GM19372 (cell line): ENCODE results near the gene SUGP2.

ENCODE experiments used
- ATAC-seq: cut with Tn5 transposase; IDR thresholded peaks from one replicate; pipeline ENCODE4 v1.9.1; 2021; ENCODE audit warnings: mild to moderate bottlenecking, low read depth, moderate library complexity; ENCODE audit not compliant: unreplicated experiment

Gene SUGP2

DNA sequence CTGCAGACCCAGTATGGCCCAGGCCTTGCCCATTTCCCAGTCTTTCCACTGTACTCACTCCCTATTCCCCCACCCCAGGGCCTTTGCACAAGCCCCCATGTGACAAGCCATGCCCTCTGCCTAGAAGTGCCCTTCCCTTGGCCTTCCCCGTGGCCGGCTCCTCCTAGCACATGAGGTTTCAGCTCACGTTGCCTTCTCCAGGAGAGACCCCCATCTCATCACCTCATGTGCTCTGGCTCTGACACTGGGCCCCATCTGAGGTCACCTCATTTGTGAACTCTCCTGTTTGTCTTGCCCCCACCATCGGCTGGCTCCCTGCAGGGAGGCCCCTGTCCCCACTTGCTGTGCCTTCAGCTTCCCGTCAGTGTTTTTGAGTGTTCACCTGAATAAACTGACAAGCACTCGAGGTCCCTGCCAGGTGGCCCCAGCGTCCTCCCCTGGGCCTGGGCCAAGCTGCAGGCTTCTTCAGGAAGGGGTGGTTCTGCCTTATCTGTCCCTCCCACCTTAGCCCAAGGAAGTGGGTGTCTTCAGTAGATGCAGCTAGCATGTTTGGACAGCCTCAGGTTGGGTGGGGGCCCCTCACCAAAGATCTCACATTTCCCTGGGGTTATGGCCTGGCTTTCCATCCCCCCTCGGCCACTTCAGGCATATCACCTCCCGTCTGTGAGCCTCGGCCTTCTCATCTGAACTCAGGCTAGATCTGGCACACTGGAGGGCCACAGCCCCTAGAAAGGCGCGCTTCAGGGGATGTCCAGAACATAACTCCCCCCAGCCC lies 26.7 kb upstream of the SUGP2 start:
- no peak for ATAC-seq

DNA sequence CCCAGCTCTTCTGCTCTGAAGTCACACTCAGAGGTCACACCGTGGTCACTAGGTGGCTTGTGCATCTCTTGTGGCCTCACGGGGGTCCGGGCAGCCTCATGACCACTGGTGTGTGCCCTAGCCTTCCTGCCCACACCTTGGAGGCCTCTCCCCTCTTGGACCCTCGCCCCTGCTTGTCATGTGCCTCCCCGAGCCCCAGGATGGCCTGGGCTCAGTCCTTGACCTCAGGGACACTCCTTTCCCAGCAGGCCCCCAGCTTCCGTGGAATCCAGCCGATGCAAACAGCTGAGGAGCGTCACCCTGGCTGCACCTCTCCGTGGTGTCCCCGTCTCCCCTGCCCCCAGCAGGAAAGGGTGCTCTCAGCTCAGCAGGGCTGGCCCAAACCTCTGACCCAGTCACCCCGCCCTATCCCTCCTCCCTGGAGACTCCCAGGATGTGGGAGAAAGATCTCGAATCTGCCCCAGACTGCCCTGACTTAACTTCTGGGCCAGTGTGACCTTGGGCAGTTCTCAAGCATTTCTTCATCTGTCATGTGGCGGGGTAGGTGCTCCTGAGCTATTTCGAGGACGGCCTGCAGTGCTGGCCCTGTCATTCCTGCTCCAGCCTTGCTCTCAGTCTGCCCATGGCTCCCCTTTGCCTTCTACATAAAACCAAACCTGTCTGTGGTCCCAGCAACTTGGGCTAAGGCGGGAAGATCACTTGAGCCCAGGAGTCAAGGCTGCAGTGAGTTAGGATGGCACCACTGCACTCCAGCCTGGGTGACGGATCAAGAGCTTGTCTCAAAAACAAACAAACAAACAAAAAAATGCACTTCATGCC lies 25.9 kb upstream of the SUGP2 start:
- no peak for ATAC-seq

DNA sequence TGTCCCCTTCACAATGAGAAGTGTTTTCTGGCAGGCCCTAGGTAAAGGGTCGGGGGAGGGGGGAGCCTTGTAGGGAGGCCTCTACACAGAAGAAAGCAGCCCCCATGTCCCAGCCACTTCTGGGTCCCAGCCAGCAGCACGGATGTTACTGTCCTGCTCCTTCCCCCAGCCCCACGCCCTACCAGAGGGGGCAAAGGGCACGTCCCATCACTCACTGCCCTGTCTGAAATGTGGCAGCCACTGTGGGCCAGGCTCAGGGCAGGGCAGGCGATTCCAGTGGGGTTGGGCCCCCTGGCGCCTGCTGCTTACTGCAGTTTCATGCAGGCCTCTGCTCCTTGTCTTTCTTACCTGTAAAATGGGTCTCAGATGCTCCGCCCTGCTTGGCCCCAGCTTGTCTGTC lies 24.4 kb upstream of the SUGP2 start:
- ATAC-seq = no peak

DNA sequence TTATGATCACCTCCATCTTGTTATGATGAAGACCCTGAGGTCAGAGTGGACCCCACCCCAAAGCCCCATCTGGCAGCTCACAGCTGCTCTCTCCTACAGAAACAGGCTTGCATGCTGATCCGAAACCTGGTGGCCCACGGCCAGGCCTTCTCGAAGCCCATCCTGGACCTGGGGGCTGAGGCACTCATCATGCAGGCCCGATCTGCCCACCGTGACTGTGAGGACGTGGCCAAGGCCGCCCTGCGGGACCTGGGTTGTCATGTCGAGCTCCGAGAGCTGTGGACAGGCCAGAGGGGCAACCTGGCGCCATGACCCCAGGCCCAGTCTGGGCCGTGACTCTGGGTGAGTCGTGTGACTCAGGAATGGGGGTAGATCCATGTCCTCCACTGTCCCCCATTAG lies 24.0 kb upstream of the SUGP2 start:
- ATAC-seq = no peak

DNA sequence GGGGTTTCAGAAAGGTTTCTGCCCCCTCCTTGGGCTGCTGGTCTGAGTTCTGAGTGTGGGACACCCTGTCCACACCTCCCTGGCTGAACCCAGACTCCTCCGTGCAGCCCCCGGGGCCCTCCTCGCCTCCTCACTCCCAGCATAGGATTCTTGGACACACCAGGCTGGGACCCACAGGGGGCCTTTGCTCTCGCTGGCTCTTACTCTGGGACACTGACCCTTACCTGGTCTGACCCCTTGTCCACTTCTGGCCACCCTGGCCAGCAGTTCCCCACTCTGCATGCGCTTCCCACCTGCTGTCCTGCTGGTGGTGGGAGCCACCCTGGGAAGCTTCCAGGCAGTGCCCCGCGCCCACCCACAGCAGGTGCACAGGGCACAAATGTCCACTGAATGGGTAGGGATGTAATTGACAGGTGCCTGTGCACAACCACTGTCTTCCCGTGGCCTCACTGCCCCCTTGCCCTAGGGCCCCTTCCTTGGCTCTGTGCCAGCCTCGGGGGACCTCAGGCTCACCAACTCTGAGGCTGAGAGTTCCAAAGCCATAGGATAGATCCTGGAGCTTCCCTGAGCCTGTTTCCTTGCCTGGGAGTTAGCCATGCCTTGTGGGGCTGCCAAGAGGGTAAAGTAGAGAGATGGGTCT lies 23.4 kb upstream of the SUGP2 start:
- ATAC-seq = no peak

DNA sequence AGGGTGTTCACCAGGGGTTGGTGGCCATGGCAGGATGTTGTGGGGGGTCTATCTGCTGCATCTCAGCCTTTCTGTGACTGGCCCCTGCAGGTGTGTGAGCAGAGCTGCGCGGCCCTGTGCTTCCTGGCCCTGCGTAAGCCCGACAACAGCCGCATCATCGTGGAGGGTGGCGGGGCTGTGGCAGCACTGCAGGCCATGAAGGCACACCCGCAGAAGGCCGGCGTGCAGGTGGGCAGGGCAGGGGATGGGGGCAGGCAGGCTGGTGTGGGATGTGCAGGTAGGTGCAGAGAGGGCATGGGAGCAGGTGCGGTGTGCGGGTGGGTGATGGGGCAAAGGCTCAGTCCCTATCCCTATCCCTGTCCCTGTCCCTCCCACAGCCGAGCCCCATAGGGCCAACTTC lies 22.4 kb upstream of the SUGP2 start:
- ATAC-seq = no peak

DNA sequence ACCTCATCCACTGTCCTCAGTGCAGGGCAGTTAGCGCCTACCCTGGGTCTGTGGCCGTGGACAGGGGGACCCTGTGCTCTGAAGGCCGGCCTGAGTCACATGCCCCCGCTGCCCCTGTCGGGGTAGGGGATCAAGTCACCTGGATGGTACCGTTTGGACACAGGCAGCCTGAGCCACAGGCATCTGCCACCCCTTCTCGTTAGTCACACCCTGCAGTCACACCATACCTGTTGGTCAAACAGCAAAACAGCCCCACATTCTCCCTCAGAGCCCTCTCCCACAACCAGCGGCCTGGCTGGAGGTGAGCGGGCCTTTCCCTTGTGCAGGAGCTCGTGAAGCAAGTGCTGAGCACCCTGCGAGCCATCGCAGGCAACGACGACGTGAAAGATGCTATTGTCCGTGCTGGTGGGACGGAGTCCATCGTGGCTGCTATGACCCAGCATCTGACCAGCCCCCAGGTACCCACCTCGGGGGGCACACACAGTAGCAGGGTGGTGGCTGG lies 21.7 kb upstream of the SUGP2 start:
- no peak for ATAC-seq

DNA sequence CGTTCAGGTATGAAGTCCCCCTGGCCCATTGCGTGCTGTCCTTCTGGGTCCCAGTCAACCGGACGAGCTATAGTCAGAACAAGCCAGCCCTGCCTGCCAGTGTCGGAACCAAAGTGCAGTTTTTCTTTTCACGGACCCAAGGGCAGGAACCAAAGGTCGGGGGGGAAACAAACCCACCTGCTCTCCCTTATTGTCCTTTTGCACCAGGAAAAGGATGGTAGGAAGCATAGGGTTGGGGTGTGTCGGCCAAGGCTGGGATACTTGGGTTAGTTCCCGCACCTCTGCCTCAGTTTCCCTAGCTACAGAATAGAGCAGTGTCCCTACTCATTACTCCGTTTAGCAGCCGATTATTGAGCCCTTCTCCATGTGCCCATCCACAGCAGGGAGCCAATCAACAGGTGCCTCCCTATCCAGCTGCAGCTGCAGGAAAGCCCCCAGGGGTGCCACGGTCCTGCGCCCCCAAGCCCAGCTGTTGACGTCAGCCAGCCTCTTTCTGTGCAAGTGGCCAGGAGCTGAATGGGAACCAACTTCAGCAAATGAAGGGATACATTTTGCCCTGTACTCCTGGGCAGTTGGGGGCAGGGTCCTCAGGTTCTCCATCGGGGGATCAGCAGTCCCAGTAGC lies 21.1 kb upstream of the SUGP2 start:
- no peak for ATAC-seq

DNA sequence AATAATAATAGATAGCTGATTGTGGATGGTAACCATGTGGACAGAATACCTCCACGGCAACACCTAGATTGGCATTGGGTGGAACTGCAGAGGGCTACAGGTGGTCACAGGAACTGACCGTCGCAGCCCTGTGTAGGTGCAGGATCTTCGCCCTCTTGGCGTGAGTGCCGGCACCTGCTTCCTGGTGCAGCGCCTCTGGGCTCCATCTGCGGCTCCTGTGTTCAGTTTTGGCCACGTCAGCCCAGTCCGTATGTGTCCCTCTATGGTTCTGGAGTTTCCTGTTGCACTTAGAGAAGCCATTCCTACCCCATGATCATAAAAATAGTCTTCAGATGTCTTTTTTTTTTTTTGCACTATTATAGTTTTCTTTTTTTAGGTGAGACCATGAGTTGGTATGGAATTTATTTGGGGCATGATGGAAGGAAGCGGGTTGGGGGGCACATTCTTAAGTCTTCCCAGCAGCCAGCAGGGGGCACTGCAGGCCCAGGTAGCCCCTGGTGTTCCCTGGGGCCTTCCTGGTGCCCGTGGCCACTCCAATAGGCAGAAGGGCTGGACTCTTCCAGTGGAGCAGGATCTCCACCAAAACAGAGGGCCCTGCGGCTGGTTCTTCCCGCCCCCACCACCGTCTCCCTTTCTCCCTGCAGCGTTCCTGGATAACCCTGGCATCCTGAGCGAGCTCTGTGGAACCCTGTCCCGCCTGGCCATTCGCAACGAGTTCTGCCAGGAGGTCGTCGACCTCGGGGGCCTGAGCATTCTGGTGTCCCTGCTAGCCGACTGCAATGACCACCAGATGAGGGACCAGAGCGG lies 20.4 kb upstream of the SUGP2 start:
- ATAC-seq = no peak

DNA sequence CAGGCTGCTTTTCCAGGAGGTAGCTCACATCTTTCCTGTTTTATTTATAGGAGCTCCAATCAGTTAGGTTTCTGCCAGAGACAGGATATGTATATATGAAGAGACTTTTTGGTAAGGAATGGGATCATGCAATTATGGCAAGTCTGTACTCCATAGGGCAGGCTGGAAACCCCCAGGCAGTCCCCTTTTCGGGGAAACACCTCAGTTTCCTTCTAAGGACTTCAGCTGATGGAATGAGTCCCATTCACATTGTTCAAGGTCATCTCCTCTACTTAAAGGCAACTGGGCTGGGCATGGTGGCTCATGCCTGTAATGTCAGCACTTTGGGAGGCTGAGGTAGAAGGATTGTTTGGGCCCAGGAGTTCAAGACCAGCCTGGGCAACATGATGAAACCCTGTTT lies 19.6 kb upstream of the SUGP2 start:
- no peak for ATAC-seq

DNA sequence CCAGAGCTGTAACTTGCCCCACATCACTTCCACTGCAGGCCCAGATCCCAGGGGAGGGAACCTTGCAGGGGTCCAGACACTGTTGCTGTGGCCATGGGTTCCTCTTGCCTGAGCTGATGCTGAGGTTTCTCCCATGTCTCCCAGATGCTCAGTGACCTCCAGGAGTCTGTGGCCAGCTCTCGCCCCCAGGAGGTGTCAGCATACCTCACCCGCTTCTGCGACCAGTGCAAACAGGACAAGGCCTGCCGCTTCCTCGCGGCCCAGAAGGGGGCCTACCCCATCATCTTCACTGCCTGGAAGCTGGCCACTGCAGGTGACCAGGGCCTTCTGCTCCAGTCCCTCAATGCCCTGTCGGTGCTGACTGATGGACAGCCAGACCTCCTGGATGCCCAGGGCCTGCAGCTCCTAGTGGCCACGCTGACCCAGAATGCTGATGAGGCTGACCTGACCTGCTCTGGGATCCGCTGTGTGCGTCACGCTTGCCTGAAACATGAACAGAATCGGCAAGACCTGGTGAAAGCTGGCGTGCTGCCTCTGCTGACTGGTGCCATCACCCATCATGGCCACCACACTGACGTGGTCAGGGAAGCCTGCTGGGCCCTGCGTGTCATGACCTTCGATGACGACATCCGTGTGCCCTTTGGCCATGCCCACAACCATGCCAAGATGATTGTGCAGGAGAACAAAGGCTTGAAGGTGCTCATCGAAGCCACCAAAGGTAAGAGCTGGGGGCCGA lies 18.3 kb upstream of the SUGP2 start:
- no peak for ATAC-seq

DNA sequence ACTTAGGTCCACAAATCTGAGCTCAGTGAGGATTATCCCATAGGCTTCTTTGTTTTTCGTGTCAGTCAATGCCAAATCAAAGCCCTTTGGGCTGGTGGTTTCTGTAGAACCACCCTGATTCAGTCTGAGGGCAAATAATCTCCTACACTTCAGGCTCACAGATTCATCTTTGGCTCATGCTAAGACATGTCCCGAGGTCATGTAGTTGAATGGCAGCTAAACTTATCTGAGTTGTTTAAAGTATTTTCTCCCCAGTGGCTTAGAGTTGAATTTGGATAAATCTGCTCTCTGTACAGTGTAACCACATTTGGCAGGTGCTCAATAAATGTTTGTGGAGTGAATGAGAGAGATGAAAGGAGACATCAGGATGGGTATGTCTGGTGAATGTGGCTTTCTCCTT lies 17.4 kb upstream of the SUGP2 start:
- ATAC-seq = no peak

DNA sequence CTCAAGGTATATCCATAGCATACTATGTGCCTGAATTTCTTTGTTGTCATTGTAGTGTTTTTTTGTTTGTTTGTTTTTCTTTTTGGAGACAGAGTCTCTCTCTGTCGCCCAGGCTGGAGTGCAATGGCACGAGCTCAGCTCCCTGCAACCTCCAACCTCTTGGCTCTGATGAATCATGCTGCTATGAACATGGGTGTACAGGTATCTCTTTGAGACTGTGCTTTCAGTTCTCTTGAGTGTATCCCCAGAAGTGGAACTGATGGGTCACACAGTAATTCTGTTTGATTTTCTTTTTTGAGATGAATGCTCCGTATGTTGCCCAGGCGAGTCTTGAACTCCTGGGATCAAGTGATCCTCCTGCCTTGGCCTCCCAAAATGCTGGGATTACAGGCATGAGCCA lies 16.8 kb upstream of the SUGP2 start:
- ATAC-seq = no peak

DNA sequence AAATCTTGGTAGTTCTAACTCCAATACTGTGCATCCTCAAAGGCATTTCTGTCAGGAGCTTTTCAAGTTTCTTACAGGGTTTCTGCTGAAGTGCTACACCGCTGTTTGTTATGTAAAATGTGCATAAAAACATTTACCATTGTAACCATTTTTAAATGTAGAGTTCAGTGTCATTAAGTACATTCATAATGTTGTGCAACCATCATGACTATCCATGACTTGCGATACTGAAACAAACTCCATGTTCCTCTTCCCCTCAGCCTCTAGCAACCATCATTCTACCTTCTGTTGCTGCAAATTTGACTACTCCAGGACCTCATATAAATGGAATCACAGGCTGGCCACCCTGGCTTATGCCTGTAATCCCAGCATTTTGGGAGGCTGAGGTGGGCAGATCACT lies 16.1 kb upstream of the SUGP2 start:
- no peak for ATAC-seq

DNA sequence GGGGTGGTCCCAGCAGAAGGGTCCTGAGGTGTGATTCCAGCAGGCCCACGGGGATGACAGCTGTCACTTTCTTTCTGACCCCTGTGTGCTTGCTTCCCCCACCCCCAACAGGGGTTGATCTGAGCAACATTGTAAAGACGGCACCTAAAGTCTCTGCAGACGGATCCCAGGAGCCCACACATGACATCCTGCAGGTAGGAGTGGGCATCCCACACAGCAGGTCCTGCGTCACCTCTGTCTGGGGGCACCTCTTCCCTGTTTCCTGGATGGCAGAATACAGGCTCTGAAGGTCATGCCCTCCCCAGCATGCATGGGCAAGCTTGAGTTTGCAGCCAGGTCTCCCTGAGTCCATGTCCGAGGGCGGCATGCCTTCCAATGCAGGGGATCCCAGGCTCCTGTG lies 10.6 kb upstream of the SUGP2 start:
- ATAC-seq = no peak

DNA sequence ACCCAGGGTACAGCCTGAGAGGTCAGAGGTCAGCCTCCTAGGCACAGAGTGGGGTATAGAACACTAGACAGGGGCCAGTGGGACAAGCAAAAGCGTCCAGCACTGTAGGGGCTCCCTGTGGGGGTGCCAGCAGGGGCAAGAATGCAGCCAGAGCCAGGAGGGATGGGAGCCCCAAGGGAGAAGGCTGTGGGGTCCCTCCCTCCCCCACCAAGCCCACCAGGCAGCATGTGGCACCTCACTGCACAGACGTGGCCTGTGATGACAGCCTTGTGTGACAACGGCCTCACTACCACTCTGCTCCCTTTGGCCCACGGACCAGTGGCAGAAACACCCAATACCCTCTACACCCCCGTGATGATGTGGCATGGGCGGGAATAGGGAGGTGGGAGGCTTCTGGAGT lies 10.2 kb upstream of the SUGP2 start:
- ATAC-seq = no peak

DNA sequence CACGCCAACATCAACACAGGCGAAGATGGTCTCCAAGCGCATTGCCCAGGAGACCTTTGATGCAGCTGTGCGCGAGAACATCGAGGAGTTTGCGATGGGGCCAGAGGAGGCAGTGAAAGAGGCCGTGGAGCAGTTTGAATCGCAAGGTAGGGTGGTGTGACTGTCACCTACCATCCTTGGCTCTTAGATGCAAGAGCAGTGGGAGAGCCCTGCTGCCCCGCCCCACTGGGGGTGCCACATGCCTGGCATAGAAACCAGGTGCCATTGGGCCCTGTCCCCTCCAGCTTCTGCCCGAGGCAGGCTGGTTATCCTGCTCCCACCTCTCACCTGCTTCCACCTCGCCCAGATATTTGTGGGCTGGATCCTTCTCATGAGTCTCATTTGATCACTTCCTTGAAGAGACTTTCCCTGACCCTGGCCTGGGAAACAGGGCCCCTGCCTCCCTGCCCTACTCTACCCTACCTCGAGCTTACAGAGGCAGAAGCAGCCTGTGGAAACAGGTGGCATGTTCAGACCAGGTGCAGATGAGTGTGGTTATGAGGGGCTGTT lies 9.5 kb upstream of the SUGP2 start:
- no peak for ATAC-seq

DNA sequence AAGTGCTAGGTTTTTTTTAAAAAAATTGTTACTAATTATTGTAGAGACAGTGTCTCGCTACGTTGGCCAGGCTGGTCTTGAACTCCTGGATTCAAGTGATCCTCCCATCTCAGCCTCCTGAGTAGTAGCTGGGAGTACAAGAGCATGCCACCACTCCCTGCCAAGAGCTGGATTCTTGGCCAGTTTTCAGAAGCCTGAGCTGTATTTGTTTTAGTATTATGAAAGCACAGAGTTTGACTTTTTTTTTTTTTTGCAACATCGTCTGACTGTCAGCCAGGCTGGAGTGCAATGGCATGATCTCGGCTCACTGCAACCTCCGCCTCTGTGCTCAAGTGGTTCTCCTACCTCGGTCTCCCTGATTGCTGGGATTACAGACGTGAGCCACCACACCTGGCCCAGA lies 7.1 kb upstream of the SUGP2 start:
- ATAC-seq = no peak

DNA sequence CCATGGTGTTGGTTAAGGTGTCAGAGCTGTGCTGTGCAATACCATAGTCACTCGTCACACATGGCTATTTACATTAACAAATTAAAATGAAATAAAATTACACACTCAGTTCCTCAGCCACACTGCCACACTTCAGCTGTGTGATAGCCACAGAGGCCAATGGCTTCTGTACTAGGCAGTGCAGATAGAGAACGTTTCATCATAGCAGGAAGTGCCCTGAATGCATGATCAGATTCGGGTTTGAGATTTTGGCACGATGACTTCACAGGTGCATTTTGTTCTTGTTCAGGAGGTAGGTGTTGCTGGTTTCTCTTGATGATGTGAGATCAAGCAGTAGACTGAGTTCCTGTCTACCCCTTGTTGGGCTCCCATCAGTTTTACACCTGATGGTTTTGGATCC lies 6.6 kb upstream of the SUGP2 start:
- ATAC-seq = no peak
